OCI-LY7 (cell line): ENCODE data around the gene WDR82. TPM values are rescaled to one million over a fixed set of nuclear protein-coding genes. Genes with fewer than 3 reads are reported as not detected.

Experiments
- BruUV-seq: library from RNA; stranded (reverse); fragments of 400-500 nt; replicated peaks from 2 replicates; lab custom pipeline; 2021; lab: Mats Ljungman, UMichigan
- CTCF ChIA-PET: fragments of 300-600 bp; sonication (Branson Sonifier 250); formaldehyde crosslinking; loops from one replicate; lab custom pipeline; 2022; ENCODE audit warnings: antibody characterized with exemption; ENCODE audit not compliant: unreplicated experiment; lab: Charles Lee
- POLR2A ChIA-PET: fragments of 300-600 bp; sonication (Branson Sonifier 250); formaldehyde crosslinking; loops from one replicate; lab custom pipeline; 2022; ENCODE audit warnings: antibody characterized with exemption; lab: Charles Lee
- DNase-seq: peaks from one replicate; pipeline ENCODE4 v3.0.0-alpha.2; 2015; ENCODE audit warnings: low spot score
- H2AFZ ChIP-seq: fragments of 200-600 bp; sonication (generic), shearing (Covaris generic); 2 replicates; pipeline ENCODE4 v1.6.1; 2014; ENCODE audit warnings: mild to moderate bottlenecking, antibody characterized with exemption, low read length, moderate library complexity
- H3K27ac ChIP-seq: fragments of 200-600 bp; sonication (generic); 2 replicates; pipeline ENCODE4 v1.5.1; 2014; ENCODE audit warnings: mixed run types, low read depth, mild to moderate bottlenecking, moderate library complexity, low read length, inconsistent platforms; ENCODE audit not compliant: poor library complexity, severe bottlenecking
- H3K36me3 ChIP-seq: fragments of 200-600 bp; sonication (generic); 2 replicates; pipeline ENCODE4 v1.6.1; 2014; ENCODE audit warnings: mild to moderate bottlenecking, antibody characterized with exemption, low read length, moderate library complexity, mixed read lengths; ENCODE audit not compliant: insufficient read depth
- H3K4me1 ChIP-seq: fragments of 200-600 bp; sonication (generic); 2 replicates; pipeline ENCODE4 v1.5.1; 2014; ENCODE audit warnings: mild to moderate bottlenecking, low read length; ENCODE audit not compliant: insufficient read depth, poor library complexity, severe bottlenecking
- H3K4me2 ChIP-seq: fragments of 200-600 bp; sonication (generic); 2 replicates; pipeline ENCODE4 v1.6.1; 2014; ENCODE audit warnings: mild to moderate bottlenecking, low read length
- H3K4me3 ChIP-seq: fragments of 200-600 bp; sonication (generic); 2 replicates; pipeline ENCODE4 v1.5.1; 2014; ENCODE audit warnings: mild to moderate bottlenecking, low read depth, low read length; ENCODE audit not compliant: poor library complexity, severe bottlenecking
- H3K79me2 ChIP-seq: fragments of 200-600 bp; sonication (generic); 2 replicates; pipeline ENCODE4 v1.6.1; 2016; ENCODE audit warnings: low read depth, mild to moderate bottlenecking, low read length, moderate library complexity, mixed read lengths; ENCODE audit not compliant: insufficient read depth
- H3K9me2 ChIP-seq: fragments of 200-600 bp; sonication (generic); 2 replicates; pipeline ENCODE4 v1.6.1; 2016; ENCODE audit warnings: mild to moderate bottlenecking, low read length, mixed read lengths; ENCODE audit not compliant: insufficient read depth
- H3K9me3 ChIP-seq: fragments of 200-600 bp; sonication (generic); 2 replicates; pipeline ENCODE4 v1.6.1; 2014; ENCODE audit warnings: mild to moderate bottlenecking, mixed run types, low read length, mixed read lengths
- H4K20me1 ChIP-seq: fragments of 200-600 bp; sonication (generic); 2 replicates; pipeline ENCODE4 v1.6.1; 2014; ENCODE audit warnings: mild to moderate bottlenecking, antibody characterized with exemption, low read length, moderate library complexity, mixed read lengths; ENCODE audit not compliant: insufficient read depth
- EZH2phosphoT487 ChIP-seq: fragments of 200-600 bp; sonication (generic); IDR thresholded peaks from 2 replicates; pipeline ENCODE4 v1.6.1; 2018; ENCODE audit warnings: low read depth, borderline replicate concordance, mild to moderate bottlenecking, mixed run types, antibody characterized with exemption, low read length, moderate library complexity, mixed read lengths
- intact Hi-C: fragments of 100-400 bp; cut with micrococcal nuclease; formaldehyde crosslinking; loops from one replicate; pipeline ENCODE4 v1.10.0; 2022; ENCODE audit not compliant: unreplicated experiment
- total RNA-seq, 2 experiments: library from RNA; depleted of rRNA in 1 of 2; stranded (reverse); fragments of >200 nt in 1 of 2; shearing (Covaris generic) in 1 of 2; gene quantifications; 2 replicates each; pipeline ENCODE4 v1.2.3, GENCODE V29; 2014 to 2022
- TF ChIP-seq, protein P1 (sequence below): fragments of 200-600 bp; sonication (generic); conservative IDR thresholded peaks from 2 replicates; pipeline ENCODE4 v1.5.1; 2014; ENCODE audit warnings: mild to moderate bottlenecking, antibody characterized with exemption, low read length, moderate library complexity, mixed read lengths

The WDR82 gene
- total RNA-seq, 2 experiments from 2014 or later = 38.5 to 67.9 TPM

DNA sequence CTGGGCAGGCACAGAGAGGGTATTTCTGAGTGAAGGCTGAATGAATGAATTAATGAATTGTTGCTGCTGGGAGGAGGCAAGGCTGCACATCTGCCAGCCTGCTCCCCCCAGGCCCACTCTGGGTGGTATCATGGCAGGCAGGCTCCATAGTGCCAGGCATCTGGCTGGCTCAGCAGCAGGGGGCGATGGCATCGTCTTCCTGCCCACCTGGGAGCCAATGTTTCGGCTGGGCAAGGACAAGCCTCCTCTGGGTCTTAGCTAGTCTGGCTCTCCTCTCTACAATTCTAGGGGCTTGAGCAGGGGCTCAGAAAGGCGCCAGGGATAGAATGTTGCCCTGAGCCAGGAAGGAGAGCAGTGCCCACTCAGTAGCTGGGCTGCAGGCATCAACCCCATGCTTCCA, 51.3 kb downstream of the WDR82 start:
- Histone ChIP-seq H3K36me3 (peaks cover 54% of the 10 kb centered on the region), H3K4me2 (peak overlapping the region; percentile 90)

DNA sequence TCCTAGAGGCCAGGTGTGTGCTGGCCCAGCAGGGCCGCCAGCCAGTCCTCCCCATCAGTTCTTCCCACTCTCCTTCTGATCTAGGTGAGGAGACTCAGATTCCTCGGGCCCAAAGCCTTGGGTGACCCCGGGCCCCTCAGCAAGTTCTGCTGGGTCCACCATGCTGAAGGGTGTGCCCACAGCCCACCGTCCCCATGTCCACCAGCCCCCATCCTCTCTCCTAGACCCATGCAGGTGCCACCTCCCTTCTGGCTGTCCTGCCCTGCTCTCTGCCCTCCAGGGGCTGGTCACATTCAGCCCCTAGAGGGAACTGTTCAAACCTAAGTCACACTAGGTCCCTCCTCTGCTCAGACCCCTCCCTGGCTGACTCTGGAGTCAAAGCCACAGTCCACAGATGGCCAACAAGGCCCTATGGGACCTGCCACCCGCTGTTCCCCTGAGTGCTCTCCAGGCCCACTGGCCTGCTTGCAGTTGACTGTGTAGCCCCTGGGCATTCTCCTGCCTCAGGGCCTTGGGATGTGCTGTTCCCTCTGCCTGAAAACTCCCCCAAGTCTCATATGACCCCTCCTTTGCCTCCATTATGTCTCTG, 52.1 kb downstream of the WDR82 start:
- intact Hi-C loops = loop anchor here (1.0 to 5.0 kb wide), 3 partner anchors 13 to 221 kb away; partner anchors contain the start of genes POC1A, SEMA3G and TWF2

More for the DNA sequence above, 51.3 kb downstream of the WDR82 start:
- Histone ChIP-seq H3K79me2 (peaks cover 22% of the 10 kb centered on the region; the same call in 1 of the 2 replicates), H3K4me3 (no peak overlapping the region), H3K9me3 (no peaks in the 10 kb centered on the region), H4K20me1 (no peaks in the 10 kb centered on the region), H2AFZ (no peak overlapping the region), H3K4me1 (peaks cover 39% of the 10 kb centered on the region), H3K27ac (peak overlapping the region; percentile 91), H3K9me2 (no peaks in the 10 kb centered on the region)
- ChIA-PET POLR2A (interaction anchor here (0.7 to 1.0 kb wide), 2 partner anchors 15 to 111 kb away, joined by 3 read pairs; no protein-coding TSS in a partner anchor), CTCF (no interaction called here)
- no peak for DNase-seq
- intact Hi-C loops = loop anchor here (5.0 kb wide), 2 partner anchors 75 to 220 kb away; partner anchors contain the start of genes POC1A and SEMA3G
- no peak for TF ChIP-seq EZH2phosphoT487
- TF ChIP-seq, protein P1, sequence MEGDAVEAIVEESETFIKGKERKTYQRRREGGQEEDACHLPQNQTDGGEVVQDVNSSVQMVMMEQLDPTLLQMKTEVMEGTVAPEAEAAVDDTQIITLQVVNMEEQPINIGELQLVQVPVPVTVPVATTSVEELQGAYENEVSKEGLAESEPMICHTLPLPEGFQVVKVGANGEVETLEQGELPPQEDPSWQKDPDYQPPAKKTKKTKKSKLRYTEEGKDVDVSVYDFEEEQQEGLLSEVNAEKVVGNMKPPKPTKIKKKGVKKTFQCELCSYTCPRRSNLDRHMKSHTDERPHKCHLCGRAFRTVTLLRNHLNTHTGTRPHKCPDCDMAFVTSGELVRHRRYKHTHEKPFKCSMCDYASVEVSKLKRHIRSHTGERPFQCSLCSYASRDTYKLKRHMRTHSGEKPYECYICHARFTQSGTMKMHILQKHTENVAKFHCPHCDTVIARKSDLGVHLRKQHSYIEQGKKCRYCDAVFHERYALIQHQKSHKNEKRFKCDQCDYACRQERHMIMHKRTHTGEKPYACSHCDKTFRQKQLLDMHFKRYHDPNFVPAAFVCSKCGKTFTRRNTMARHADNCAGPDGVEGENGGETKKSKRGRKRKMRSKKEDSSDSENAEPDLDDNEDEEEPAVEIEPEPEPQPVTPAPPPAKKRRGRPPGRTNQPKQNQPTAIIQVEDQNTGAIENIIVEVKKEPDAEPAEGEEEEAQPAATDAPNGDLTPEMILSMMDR = peak; percentile 45
- BruUV-seq = no TSS peak

More for the DNA sequence above, 52.1 kb downstream of the WDR82 start:
- Histone ChIP-seq H3K4me3 (peak overlapping the region; percentile 73), H3K4me2 (peak overlapping the region; percentile 90), H2AFZ (no peak overlapping the region), H3K36me3 (peaks cover 57% of the 10 kb centered on the region), H3K4me1 (peaks cover 37% of the 10 kb centered on the region), H4K20me1 (no peaks in the 10 kb centered on the region), H3K27ac (peak overlapping the region; percentile 91), H3K9me3 (no peaks in the 10 kb centered on the region), H3K79me2 (peaks cover 22% of the 10 kb centered on the region; the same call in 1 of the 2 replicates), H3K9me2 (no peaks in the 10 kb centered on the region)
- CTCF ChIA-PET = interaction anchor here (1.2 kb wide), 2 partner anchors 11 to 13 kb away, joined by 4 to 8 read pairs; partner anchors contain the start of gene TWF2
- POLR2A ChIA-PET = interaction anchor here (0.8 to 2.5 kb wide), 14 partner anchors 11 to 170 kb away, joined by 3 to 27 read pairs (median 4); partner anchors contain the start of genes DUSP7, GLYCTK, TWF2 and WDR82
- TF ChIP-seq EZH2phosphoT487 = no peak
- TF ChIP-seq, protein P1 = peak; percentile 44
- peak; percentile 63 for DNase-seq
- no TSS peak for BruUV-seq
